Measurements from ENCODE around the gene HOXB9.

Gene HOXB9

GRCh38 chr17:48594538-48595277, 31.4 kb downstream of the HOXB9 start:
- no peak for DNase-seq

- DNase-seq = peak; percentile 94
These were observed 32.2 kb downstream of the HOXB9 start for GRCh38 chr17:48593840-48594537.

GRCh38 chr17:48593126-48593829, 32.9 kb downstream of the HOXB9 start, which contains the start of gene HOXB5:
Gene HOXB5 (minus strand): TSS chr17:48593779. CDS start chr17:48593682, 97 bp downstream.
- DNase-seq = no peak

- DNase-seq = no peak
These were observed 33.6 kb downstream of the HOXB9 start for GRCh38 chr17:48592577-48592976.

- no peak for DNase-seq
These were observed 34.1 kb downstream of the HOXB9 start for GRCh38 chr17:48592057-48592514.

- no peak for DNase-seq
These were observed 34.7 kb downstream of the HOXB9 start for GRCh38 chr17:48591255-48592056.

GRCh38 chr17:48590607-48591161, 35.5 kb downstream of the HOXB9 start:
- no peak for DNase-seq

- DNase-seq = no peak
These were observed 36.1 kb downstream of the HOXB9 start, which contains the start of gene HOXB3 for GRCh38 chr17:48589831-48590606. Gene HOXB3 (minus strand): TSS chr17:48590241. CDS start chr17:48552474, 37,767 bp downstream.

- DNase-seq = no peak
These were observed 36.9 kb downstream of the HOXB9 start for GRCh38 chr17:48589060-48589830.

- no peak for DNase-seq
These were observed 37.6 kb downstream of the HOXB9 start for GRCh38 chr17:48588528-48588927.

- DNase-seq = no peak
These were observed 38.1 kb downstream of the HOXB9 start for GRCh38 chr17:48588074-48588415.

- peak; percentile 84 for DNase-seq
These were observed 38.7 kb downstream of the HOXB9 start for GRCh38 chr17:48587276-48588073.

GRCh38 chr17:48586355-48587258, 39.6 kb downstream of the HOXB9 start:
- DNase-seq = no peak

- no peak for DNase-seq
These were observed 41.9 kb downstream of the HOXB9 start for GRCh38 chr17:48584223-48584741.

GRCh38 chr17:48583708-48584222, 42.4 kb downstream of the HOXB9 start:
- no peak for DNase-seq

- DNase-seq = no peak
These were observed 43.4 kb downstream of the HOXB9 start for GRCh38 chr17:48582750-48583069.

GRCh38 chr17:48579760-48580554, 46.2 kb downstream of the HOXB9 start:
- no peak for DNase-seq

GRCh38 chr17:48579471-48579759, 46.7 kb downstream of the HOXB9 start:
- DNase-seq = no peak
